Hematopoietic multipotent progenitor cell treated with erythropoietin and hydrocortisone succinate and interleukin-3 and kit ligand, for 6 days (in vitro differentiated cells): ENCODE measurements around the gene DOCK4.
"Not testable (repeated sequence)": the region's sequence is repeated elsewhere in the genome, so short reads cannot be mapped to it uniquely, and the experiment has no call there.

ENCODE experiments used
- DNase-seq: peaks from one replicate; pipeline ENCODE4 v3.0.0-alpha.2; 2015

The DOCK4 gene, protein sequence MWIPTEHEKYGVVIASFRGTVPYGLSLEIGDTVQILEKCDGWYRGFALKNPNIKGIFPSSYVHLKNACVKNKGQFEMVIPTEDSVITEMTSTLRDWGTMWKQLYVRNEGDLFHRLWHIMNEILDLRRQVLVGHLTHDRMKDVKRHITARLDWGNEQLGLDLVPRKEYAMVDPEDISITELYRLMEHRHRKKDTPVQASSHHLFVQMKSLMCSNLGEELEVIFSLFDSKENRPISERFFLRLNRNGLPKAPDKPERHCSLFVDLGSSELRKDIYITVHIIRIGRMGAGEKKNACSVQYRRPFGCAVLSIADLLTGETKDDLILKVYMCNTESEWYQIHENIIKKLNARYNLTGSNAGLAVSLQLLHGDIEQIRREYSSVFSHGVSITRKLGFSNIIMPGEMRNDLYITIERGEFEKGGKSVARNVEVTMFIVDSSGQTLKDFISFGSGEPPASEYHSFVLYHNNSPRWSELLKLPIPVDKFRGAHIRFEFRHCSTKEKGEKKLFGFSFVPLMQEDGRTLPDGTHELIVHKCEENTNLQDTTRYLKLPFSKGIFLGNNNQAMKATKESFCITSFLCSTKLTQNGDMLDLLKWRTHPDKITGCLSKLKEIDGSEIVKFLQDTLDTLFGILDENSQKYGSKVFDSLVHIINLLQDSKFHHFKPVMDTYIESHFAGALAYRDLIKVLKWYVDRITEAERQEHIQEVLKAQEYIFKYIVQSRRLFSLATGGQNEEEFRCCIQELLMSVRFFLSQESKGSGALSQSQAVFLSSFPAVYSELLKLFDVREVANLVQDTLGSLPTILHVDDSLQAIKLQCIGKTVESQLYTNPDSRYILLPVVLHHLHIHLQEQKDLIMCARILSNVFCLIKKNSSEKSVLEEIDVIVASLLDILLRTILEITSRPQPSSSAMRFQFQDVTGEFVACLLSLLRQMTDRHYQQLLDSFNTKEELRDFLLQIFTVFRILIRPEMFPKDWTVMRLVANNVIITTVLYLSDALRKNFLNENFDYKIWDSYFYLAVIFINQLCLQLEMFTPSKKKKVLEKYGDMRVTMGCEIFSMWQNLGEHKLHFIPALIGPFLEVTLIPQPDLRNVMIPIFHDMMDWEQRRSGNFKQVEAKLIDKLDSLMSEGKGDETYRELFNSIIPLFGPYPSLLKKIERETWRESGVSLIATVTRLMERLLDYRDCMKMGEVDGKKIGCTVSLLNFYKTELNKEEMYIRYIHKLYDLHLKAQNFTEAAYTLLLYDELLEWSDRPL (N-terminal part only)

DNA sequence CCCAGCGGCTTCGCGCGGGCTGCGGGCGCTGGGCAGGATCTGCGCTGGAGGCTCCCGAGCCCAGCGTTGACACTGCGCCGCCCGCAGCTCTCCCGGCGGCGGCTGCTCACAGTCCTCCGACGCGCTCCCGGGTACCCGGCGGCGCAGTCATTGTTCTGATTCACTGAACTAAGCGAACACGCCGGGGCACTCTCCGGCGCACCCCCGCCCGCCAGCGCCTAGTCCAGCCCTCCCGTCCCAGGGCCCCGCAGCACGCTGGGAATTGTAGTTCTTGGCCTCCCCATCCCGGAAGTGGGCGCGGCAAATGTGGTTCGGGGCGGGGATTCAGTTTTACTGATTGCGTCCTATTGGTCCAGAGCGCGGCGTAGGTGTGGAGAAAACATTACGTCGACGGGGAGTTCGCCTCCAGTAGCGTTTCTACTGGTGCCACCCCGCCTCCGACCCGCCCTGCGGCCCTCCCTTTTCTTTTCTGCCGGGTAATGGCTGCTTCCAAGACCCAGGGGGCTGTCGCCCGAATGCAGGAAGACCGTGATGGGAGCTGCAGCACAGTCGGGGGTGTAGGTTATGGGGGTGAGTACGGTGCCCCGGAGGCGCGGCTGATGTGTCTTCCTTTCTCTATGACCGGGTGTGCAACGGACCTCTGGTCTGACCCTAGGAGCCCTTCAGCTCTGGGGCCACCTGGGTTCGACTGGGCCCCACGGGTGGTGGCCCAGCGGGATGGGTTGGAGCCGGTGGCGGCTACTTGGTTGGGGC is at the start of gene DOCK4, which contains the start of gene ZNF277:
TSS of gene DOCK4 (minus strand) at position 162 of the 753 bp plus-strand sequence. CDS start 261 bp downstream, outside the sequence.
TSS of gene ZNF277 (plus strand) at position 458 of the 753 bp plus-strand sequence. CDS start at position 480, 22 bp downstream.
- peak; percentile 99 for DNase-seq

DNA sequence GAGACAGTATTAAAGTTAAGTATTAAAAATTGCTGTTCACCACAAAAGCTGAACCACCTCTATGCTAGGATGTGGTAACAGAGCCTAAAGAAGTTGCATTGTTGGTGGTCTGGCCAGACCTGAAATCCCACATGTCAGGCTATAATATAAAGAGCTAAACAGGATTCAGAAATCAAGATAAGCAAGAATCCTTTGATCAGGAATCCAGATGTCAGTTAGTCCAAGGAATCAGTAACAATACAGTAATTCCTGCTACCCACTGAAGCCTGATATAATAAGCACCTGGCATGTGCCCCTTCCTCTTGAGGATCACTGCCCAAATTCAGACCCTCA is 49.2 kb upstream of the DOCK4 start:
- no peak for DNase-seq

GRCh38 chr7:112254709-112255387 is 48.6 kb upstream of the DOCK4 start:
- no peak for DNase-seq

DNA sequence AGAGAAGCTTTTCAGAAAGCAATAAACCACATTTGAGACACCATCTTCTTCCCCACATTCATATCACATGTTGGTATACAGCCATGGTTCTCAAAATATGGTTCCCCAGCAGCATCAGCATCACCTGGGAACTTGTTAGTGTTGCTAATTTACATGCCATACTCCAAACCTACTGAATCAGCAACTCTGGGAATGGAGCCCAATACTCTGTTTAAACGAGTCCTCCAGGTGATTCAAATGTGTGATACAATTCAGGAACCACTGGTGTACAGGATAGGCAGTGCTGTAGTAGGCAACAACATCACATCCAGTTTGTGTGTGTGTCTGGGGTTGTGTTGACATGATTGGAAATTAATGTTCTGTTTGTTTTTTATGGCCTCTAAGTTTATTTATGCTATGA is 48.0 kb upstream of the DOCK4 start:
- no peak for DNase-seq

- DNase-seq = no peak
Observed at GRCh38 chr7:112252691-112253090, 46.5 kb upstream of the DOCK4 start.

- no peak for DNase-seq
Observed at GRCh38 chr7:112252141-112252540, 45.9 kb upstream of the DOCK4 start.

- not testable (repeated sequence) for DNase-seq
Observed at GRCh38 chr7:112249967-112250366, 43.8 kb upstream of the DOCK4 start.

DNA sequence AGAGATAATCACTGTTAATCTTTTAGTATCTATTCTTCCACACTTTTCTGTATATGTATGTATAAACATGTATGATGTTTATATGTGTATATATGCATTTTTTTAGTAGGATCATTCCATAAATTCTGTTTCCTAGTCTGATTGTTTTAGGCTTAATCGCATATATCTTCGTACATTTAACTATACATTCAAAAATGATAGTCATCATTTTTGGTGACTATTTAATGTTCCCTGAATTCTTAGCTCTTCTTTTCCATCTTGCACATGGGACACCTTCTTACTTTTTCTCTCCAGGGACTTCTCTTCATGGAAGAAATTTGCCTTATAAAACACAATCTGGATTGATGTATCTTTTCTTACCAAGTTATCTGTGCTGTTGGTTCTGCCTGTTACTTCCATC is 42.4 kb upstream of the DOCK4 start:
- no peak for DNase-seq

DNA sequence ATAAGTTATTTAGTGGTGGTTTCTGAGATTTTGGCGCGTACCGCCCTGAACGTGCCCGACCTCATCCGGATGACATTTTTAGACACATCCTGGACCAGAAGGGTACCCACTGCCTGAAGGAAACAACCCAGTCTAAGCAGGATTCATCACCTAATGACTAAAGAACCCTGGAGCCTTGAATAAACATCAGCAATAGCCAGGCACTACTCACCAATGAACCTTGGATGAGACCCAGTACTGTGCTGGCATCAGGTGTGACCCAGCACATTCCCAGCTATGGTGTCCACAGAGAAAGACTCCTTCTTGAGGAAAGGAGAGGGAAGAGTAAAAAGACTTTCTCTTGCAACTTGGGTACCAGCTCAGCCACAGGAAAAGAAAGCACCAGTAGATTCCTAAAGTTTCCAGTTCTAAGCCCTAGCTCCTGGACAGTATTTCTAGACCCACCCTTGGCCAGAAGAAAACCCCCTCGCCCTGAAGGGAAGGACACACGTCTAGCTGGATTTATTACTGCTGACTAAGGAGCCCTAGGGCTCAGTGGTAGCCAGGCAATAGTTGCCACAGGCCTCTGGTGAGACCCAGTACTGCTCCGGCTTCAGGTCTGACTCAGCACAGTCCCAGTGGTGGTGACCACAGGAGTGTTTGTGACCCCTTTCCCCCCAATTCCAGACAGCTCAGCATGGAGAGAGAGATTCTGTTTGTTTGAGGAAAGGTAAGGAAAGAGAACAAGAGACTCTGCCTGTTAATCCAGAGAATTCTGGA is 32.8 kb upstream of the DOCK4 start:
- DNase-seq = no peak

DNA sequence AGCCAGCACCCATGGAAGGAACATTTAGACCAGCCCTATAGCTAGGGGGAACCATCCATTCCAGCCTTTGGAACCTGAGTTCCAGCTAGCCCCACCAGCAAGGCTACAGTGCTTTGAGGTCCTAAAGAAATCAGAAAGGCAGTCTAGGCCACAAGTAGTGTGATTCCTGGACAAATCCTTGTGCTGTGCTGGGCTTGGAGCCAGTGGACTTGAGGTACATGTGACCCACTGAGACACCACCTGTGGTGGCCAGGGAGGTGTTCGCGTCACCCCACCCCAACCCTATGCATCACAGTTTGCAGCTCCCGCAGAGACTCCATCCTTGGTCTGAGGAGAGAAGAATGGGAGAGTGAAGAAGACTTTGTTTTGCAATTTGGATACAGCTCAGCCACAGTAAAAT is 32.1 kb upstream of the DOCK4 start:
- DNase-seq = no peak

GRCh38 chr7:112236597-112236996 is 30.4 kb upstream of the DOCK4 start:
- no peak for DNase-seq

DNA sequence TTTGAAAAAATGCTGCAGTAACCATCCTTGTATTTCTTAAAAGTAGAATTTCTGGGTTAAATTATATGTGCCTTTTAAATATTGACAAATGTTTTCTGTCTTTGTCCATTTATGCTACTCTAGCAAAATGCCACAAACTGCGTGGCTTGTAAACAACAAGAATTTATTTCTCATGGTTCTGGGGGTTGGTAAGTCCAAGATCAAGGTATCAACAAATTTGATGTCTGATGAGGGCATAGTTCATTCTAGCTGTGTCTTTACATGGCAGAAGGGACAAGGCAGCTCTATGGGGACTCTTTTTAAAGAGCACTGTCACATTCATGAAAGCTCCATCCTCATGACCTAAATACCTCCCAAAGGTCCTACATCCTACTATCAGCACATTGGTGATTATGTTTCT is 27.9 kb upstream of the DOCK4 start:
- no peak for DNase-seq

GRCh38 chr7:112233048-112233697 is 27.0 kb upstream of the DOCK4 start:
- no peak for DNase-seq

- DNase-seq = no peak
Observed at GRCh38 chr7:112232212-112232978, 26.2 kb upstream of the DOCK4 start.

DNA sequence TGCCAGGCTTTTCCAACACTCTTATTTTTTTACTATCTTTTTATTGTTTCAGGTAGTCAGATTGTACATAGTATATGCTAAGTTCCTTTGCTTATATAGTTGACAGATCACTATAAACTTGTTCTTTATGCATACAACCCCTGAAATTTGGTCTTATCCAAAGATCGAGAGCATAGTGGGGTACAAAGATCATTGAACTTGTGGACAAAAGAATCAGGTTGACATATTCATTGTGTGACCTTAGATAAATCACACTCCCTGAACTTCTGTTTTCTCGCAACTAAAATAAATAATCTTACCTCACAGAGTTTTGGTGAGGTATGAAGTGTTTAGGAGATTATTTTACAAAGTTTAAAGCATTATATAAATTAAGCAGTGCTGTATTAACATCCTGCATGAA is 22.4 kb upstream of the DOCK4 start:
- DNase-seq = no peak

DNA sequence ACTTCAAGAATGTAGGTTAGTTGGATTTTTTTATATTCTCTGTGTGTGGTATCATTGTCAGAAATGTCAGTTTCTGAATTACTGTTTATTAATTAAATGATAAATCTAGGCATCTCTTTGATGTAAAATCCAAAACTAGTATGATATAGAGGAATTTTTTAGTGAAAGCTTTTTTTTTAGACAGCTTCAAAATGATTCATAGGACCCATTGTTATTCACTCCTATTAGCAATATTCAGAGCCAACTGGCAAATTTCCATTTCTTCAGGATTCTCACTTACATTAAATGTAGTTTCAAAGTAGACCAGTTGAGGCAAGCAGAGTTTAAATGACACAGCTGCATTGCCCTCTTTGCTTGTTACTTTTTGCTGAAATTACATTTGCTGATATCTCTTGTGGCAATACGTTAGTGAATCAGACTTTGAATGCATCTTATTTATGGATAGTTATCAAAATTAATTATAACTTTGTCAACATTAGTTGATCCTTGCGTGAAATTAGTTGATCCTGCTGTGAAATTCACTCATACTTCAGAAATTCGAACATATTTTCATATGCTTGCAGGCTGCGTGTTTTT is 20.6 kb upstream of the DOCK4 start:
- DNase-seq = no peak

DNA sequence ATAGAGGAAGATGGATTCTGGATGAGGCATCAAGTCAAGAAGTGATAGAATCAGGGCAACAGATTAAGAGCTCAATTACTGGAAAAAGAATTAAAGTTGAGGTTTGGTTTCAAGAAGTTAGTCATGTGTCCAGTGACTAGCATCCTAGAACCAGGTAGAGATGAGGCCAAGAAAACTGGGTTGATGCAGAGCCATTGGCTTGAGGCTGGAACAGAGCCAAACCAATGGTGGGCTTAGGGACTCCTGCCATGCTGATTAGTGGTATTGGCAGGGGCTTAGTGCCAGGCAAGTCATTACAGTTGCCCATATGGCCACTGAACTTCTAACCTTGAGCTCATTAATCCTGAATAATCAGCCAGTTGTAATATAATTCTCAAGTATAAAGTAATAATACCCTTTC is 18.8 kb upstream of the DOCK4 start:
- DNase-seq = no peak

- DNase-seq = no peak
Observed at GRCh38 chr7:112224186-112224585, 18.0 kb upstream of the DOCK4 start.

GRCh38 chr7:112223310-112223709 is 17.1 kb upstream of the DOCK4 start:
- DNase-seq = no peak
